Measurements from ENCODE around the gene DNAAF6.

The DNAAF6 gene

GRCh38 chrX:107293056-107293455 lies 86.6 kb downstream of the DNAAF6 start:
- FAIRE-seq (peak; percentile 75), DNase-seq (ENCODE audit: low spot score) (peak; percentile 4)

All from RCC 7860 (cell line).